Measurements from ENCODE around the gene ZNF598. TPM values are rescaled to one million over a fixed set of nuclear protein-coding genes. Genes with fewer than 3 reads are reported as not detected.
A peak's percentile ranks its signal among the peaks of the same experiment; 100 is the strongest.

The ZNF598 gene
- total and polyA plus RNA-seq, 2 of the 13 experiments (the other 11 are each of a cell fraction or from before 2014, with no cell fraction given): 13.5 to 14.2 TPM

- TF ChIP-seq ZNF792 (CRISPR knock-in tag; IDR thresholded peaks at IDR 0.05) (0 out of 2 replicates have a peak, but pooled peaks have one; percentile 36), ZNF839 (CRISPR knock-in tag; IDR thresholded peaks at IDR 0.05; ENCODE audit: borderline replicate concordance) (no peak), ZNF143 (CRISPR knock-in tag; IDR thresholded peaks at IDR 0.05) (no peak), ZSCAN29 (CRISPR knock-in tag; conservative IDR thresholded peaks at IDR 0.05) (no peak), ZBTB7A (CRISPR knock-in tag; IDR thresholded peaks at IDR 0.05) (no peak), ADNP (CRISPR knock-in tag; IDR thresholded peaks at IDR 0.05) (no peak), ZNF34 (CRISPR knock-in tag; IDR thresholded peaks at IDR 0.05; ENCODE audit: borderline replicate concordance) (no peak), RFXANK (CRISPR knock-in tag; IDR thresholded peaks at IDR 0.05) (no peak), ZNF776 (CRISPR knock-in tag; IDR thresholded peaks at IDR 0.05) (no peak), ZNF572 (CRISPR knock-in tag; IDR thresholded peaks at IDR 0.05) (no peak), ZNF780A (CRISPR knock-in tag; IDR thresholded peaks at IDR 0.05) (no peak), ZNF775 (CRISPR knock-in tag; IDR thresholded peaks at IDR 0.05; ENCODE audit: borderline replicate concordance) (no peak), ZNF354B (CRISPR knock-in tag; IDR thresholded peaks at IDR 0.05) (no peak), BCLAF1 (IDR thresholded peaks at IDR 0.05) (no peak), ZNF331 (CRISPR knock-in tag; IDR thresholded peaks at IDR 0.05) (no peak), ZNF530 (CRISPR knock-in tag; IDR thresholded peaks at IDR 0.05; ENCODE audit: low read depth) (no peak)
- TF ChIP-seq, protein P1, sequence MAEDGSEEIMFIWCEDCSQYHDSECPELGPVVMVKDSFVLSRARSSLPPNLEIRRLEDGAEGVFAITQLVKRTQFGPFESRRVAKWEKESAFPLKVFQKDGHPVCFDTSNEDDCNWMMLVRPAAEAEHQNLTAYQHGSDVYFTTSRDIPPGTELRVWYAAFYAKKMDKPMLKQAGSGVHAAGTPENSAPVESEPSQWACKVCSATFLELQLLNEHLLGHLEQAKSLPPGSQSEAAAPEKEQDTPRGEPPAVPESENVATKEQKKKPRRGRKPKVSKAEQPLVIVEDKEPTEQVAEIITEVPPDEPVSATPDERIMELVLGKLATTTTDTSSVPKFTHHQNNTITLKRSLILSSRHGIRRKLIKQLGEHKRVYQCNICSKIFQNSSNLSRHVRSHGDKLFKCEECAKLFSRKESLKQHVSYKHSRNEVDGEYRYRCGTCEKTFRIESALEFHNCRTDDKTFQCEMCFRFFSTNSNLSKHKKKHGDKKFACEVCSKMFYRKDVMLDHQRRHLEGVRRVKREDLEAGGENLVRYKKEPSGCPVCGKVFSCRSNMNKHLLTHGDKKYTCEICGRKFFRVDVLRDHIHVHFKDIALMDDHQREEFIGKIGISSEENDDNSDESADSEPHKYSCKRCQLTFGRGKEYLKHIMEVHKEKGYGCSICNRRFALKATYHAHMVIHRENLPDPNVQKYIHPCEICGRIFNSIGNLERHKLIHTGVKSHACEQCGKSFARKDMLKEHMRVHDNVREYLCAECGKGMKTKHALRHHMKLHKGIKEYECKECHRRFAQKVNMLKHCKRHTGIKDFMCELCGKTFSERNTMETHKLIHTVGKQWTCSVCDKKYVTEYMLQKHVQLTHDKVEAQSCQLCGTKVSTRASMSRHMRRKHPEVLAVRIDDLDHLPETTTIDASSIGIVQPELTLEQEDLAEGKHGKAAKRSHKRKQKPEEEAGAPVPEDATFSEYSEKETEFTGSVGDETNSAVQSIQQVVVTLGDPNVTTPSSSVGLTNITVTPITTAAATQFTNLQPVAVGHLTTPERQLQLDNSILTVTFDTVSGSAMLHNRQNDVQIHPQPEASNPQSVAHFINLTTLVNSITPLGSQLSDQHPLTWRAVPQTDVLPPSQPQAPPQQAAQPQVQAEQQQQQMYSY (CRISPR knock-in tag; IDR thresholded peaks at IDR 0.05): no peak
- TF ChIP-seq, protein P2, sequence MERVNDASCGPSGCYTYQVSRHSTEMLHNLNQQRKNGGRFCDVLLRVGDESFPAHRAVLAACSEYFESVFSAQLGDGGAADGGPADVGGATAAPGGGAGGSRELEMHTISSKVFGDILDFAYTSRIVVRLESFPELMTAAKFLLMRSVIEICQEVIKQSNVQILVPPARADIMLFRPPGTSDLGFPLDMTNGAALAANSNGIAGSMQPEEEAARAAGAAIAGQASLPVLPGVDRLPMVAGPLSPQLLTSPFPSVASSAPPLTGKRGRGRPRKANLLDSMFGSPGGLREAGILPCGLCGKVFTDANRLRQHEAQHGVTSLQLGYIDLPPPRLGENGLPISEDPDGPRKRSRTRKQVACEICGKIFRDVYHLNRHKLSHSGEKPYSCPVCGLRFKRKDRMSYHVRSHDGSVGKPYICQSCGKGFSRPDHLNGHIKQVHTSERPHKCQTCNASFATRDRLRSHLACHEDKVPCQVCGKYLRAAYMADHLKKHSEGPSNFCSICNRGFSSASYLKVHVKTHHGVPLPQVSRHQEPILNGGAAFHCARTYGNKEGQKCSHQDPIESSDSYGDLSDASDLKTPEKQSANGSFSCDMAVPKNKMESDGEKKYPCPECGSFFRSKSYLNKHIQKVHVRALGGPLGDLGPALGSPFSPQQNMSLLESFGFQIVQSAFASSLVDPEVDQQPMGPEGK (CRISPR knock-in tag; IDR thresholded peaks at IDR 0.05): 0 out of 2 replicates have a peak, but pooled peaks have one; percentile 22
- TF ChIP-seq, protein P3, sequence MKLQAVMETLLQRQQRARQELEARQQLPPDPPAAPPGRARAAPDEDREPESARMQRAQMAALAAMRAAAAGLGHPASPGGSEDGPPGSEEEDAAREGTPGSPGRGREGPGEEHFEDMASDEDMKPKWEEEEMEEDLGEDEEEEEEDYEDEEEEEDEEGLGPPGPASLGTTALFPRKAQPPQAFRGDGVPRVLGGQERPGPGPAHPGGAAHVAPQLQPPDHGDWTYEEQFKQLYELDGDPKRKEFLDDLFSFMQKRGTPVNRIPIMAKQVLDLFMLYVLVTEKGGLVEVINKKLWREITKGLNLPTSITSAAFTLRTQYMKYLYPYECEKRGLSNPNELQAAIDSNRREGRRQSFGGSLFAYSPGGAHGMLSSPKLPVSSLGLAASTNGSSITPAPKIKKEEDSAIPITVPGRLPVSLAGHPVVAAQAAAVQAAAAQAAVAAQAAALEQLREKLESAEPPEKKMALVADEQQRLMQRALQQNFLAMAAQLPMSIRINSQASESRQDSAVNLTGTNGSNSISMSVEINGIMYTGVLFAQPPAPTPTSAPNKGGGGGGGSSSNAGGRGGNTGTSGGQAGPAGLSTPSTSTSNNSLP (IDR thresholded peaks at IDR 0.05; ENCODE audit: low read depth, low read length): no peak
Measured at GRCh38 chr16:2009791-2010510, at the start of gene ZNF598 (continued).

Data from HepG2 (cell line).